CD4-positive, alpha-beta T cell treated with Interleukin-4 for 4 hours (primary cell): ENCODE measurements around the gene DCTPP1.

Experiments
- DNase-seq: peaks from one replicate; pipeline ENCODE4 v3.0.0-alpha.2; 2020

The DCTPP1 gene

DNA sequence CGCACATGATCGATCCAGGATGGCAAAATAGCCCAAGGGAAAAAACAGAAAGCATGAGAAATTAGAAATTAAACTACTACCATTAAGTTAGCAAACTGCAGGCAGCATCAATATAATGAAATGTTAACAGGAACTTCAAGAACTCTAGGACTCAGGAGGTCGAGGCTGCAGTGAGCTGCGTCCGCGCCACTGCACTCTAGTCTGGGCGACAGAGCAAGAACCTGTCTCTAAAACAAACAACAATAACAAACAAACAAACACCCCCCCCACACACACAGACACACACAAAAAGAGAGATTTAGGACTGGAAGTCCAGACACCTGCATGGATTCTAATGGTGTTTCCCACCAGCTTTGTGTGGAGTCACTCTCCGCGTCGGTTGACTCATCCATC lies 16.4 kb upstream of the DCTPP1 start:
- DNase-seq, result no peak

GRCh38 chr16:30445408-30446202 lies 15.8 kb upstream of the DCTPP1 start, which contains the start of gene SEPHS2:
Gene SEPHS2 (minus strand): TSS chr16:30445874. CDS start chr16:30445727, 147 bp downstream.
- peak; percentile 98 for DNase-seq

DNA sequence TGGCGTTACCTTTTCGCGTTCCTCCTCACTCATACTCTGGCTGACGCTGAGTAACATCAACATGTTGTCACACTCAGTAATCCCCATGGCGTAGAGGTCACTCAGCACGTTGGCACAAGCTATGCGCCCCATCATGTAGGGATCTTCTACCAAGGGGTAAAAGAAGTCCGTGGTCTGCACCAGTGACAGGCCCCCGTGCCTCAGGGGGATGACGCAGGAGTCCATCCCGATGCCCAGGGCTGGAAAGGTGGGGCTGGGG lies 15.2 kb upstream of the DCTPP1 start:
- DNase-seq, result no peak

- DNase-seq, result no peak
These were observed 14.7 kb upstream of the DCTPP1 start for GRCh38 chr16:30444231-30445148.

GRCh38 chr16:30443631-30444030 lies 13.8 kb upstream of the DCTPP1 start:
- no peak for DNase-seq

DNA sequence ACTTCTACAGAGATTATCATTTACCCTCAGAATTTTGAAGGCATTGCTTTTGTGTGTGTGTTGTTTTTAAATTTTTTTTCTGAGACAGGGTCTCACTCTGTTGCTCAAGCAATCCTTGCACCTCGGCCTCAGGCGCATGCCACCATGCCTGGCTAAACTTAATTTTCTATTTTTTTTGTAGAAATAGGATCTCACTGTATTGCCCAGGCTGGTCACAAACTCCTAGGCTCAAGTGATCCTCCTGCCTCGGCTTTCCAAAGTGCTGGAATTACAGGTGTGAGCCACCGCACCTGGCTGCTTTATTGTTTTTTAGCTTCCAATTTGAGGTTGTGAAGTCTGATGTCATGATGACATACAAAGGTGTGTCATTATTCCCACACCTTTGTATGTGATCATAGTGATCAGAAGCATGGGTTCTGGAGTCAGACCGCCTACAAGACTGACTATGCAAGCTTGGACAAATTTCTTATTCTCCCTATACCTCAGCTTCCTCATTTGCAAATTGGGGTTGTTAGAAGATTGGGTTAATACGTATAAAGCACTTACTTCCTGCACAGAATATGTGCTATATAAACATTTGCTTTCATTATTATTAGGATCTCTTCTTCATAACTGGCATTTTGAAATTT lies 10.0 kb upstream of the DCTPP1 start:
- DNase-seq, result no peak

GRCh38 chr16:30438835-30439234 lies 9.0 kb upstream of the DCTPP1 start:
- no peak for DNase-seq

- DNase-seq, result no peak
These were observed 7.7 kb upstream of the DCTPP1 start for GRCh38 chr16:30437511-30438046.

DNA sequence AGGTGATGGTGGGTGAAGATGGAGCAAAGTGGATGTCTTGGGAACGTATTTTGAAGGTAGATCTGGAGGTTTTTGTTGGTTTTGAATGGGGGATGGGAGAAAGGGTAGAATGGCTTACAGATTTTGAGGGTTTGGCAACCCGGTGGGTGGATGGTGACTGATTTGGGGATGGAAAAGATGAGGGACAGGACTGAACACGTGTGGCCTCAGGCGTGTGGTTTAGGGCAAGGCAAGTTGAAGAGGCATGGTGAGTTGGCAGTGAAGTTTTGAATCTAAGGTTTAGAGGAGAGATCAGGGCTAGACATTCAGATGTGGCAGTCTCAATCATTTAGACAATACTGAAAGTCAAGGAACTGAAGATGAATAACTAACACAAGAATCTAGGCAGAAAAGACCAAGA lies 5.0 kb upstream of the DCTPP1 start:
- DNase-seq, result no peak

DNA sequence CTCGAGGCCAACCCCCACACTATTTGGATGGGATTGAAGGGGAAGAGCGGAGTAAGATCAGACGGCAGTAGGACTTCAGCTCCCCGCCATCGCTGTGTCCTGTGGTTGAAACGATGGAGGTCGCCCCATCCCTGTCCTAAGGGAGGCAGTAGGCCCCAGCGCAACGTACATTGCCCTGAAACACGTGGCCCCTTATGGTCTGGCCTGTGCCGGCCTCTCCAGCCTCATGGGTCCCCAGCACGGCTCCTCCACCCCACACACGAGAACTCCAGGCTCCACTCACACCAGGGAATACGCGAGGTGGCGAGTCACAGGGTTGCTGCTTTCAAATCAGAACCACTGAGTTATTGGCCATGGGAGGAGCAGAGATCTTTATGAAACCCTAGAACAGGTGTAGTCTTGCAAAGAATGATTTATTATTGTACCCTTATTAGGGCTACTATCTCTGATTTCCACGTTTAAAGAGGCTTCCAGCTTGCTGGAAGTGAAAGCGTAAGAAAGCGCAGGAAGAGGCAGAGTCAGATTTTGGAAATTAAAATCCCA lies 669 bp upstream of the DCTPP1 start:
- DNase-seq, result no peak

DNA sequence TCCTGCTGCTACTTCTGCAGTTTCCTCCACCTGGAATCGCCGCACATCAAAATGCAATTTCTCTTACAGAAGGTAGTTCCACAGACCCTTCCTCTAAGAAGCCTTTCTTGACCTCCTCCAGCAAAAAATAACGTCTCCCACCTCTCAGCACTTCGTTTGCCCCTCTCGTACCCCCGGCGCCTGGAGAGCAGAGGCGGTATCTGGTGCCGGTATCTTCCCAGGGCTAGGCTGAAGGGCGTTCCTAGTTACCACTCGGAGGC lies 482 bp downstream of the DCTPP1 start:
- no peak for DNase-seq

DNA sequence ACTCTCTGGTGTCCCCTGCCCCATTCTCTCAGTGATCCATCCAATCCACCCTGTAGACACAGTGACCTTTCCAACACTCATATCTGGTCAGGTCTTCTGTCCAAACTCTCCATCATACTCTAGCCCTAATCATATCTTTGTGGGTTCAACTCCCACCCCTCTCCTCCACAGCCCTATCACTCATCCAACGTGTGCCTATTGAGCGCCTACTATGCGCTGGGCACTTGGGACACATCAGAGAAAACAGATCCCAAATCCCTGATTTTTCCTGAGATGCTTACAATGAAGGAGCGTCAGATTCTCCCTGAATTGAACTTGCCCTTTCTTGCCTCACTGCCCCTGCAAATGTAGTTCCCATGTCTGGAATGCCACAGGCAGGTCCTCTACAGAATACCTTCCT lies 1.8 kb downstream of the DCTPP1 start:
- no peak for DNase-seq

- DNase-seq, result no peak
These were observed 8.8 kb downstream of the DCTPP1 start for GRCh38 chr16:30421010-30421409.

GRCh38 chr16:30418350-30419181 lies 11.3 kb downstream of the DCTPP1 start:
- DNase-seq, result no peak

GRCh38 chr16:30417529-30418349 lies 12.1 kb downstream of the DCTPP1 start:
- DNase-seq, result peak; percentile 89

DNA sequence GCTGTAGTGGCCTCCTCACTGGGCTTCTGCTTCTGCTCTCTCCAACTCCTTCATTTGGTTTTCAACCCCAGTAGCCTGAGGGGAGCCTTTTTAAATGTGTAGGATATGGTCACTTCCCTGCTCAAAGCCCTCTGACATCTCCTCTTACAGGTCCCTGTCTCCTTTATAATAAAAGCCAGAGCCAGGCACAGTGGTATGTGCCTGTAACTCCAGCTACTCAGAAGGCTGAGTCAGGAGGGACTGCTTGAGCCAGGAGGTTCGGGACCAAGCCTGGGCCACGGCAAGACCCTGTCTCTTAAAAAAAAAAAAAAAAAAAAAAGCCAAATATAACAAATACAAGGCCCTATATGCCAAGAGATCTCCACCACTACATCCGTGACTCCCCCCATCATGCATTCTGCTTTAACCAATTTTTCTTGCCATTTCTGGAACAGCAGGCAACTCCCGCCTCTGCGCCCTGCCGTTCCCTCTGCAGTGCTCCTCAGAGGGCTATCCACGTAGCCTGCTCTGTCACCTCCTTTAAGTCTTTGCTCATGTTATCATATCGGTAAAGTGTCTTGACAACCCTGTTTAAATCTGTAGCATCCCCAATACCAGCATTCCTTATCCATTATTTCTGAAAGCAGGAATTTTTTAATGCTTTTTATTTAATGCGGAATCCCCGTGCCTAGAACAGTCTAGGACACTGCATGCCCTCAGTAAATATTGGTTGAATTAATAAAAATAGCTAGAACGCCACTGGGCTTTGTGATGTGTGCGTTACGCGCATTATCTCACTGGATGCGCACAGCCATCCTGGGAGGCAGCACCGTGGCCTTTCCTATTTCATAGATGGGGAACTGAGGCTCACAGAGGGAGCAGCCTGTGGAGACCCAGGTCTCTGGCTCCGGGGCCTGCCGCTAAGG lies 13.0 kb downstream of the DCTPP1 start:
- no peak for DNase-seq

DNA sequence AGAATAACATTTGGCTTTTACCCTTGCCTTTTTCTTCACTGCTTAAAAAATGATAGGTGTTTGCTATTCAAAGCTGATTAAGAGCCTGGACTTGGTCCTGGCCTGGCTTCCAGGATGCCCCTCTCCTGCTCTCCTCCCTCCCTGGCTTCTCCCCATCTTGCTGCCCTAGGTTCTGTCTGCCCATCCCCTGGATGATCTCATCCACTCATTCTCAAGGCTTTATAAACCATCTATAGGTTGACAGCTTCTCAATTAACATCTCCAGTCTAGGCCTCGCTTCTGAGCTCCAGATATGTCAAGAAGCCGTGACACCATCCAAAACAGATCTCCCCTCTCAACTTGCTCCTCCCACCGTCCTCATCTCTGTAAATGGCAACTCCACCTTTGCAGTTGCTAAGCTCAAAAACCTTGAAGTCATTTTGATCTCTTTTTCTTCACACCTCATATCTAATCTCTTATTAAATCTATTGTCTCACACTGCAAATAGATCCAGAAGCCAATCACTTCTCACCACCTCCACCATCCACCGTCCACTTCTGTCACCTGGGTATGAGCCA lies 13.7 kb downstream of the DCTPP1 start:
- no peak for DNase-seq

DNA sequence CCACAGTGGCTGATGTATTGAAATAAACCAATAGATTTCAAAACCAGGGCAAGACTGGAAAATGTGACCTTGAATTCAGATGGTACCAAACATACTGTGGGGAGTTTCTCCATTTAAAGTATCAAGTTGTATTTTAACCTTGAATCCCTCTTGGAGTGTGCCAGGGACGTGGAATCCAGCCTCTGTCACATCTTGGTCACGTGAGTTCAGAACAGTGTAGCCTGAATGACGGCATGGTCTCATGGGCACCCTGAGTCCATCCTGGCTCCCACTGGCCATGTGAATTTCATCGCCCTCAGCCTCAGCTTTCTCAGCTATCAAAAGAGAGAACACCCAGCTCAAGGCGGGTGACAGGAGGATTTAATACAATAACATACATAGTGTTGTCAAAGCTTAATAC lies 15.7 kb downstream of the DCTPP1 start:
- DNase-seq, result no peak

GRCh38 chr16:30413112-30413806 lies 16.6 kb downstream of the DCTPP1 start:
- DNase-seq, result no peak
